H1 (cell line): Measurements from ENCODE around the gene TIMMDC1. TPM values are rescaled to one million over a fixed set of nuclear protein-coding genes. Genes with fewer than 3 reads are reported as not detected.

ENCODE experiments used
- CTCF ChIA-PET: fragments of 300-600 bp; sonication (Branson Sonifier 250); formaldehyde crosslinking; loops from one replicate; lab custom pipeline; 2021; ENCODE audit not compliant: partially characterized antibody; lab: Charles Lee
- POLR2A ChIA-PET: fragments of 300-600 bp; sonication (Branson Sonifier 250); formaldehyde crosslinking; loops from one replicate; lab custom pipeline; 2021; ENCODE audit warnings: inconsistent platforms; ENCODE audit not compliant: partially characterized antibody; lab: Charles Lee
- DNase-seq, 2 experiments: peaks; one replicate each; pipeline versions ENCODE4 v3.0.0 to v3.0.0-alpha.2; 2010 to 2022; ENCODE audit warnings: low spot score in 2 of 2, low read depth in 1 of 2, mixed read lengths in 1 of 2
- FAIRE-seq: peaks from 2 replicates; lab custom pipeline; 2011; peaks lifted over from hg19 to GRCh38; lab: Jason Lieb, UNC
- H2AFZ ChIP-seq: 2 replicates; pipeline ENCODE4 v1.8.1; 2012; ENCODE audit warnings: low read length, inconsistent platforms
- H2AK5ac ChIP-seq: 2 replicates; pipeline ENCODE4 v1.6.1; 2013; ENCODE audit warnings: low read depth, low read length
- H2BK120ac ChIP-seq: replicated peaks from 2 replicates; pipeline ENCODE3; 2013; ENCODE audit warnings: low read depth, low read length, inconsistent platforms
- H2BK12ac ChIP-seq: 2 replicates; pipeline ENCODE4 v1.6.1; 2013; ENCODE audit warnings: low read depth, low read length
- H2BK15ac ChIP-seq: 2 replicates; pipeline ENCODE4 v1.6.1; 2013; ENCODE audit warnings: low read length
- H2BK20ac ChIP-seq: 2 replicates; pipeline ENCODE4 v1.6.1; 2013; ENCODE audit warnings: low read length
- H2BK5ac ChIP-seq: 2 replicates; pipeline ENCODE4 v1.6.1; 2013; ENCODE audit warnings: low read depth, low read length
- H3K14ac ChIP-seq: 2 replicates; pipeline ENCODE4 v1.6.1; 2013; ENCODE audit warnings: inconsistent platforms; ENCODE audit not compliant: insufficient read length
- H3K18ac ChIP-seq: 2 replicates; pipeline ENCODE4 v1.6.1; 2013; ENCODE audit warnings: low read length; ENCODE audit errors: extremely low read depth
- H3K23ac ChIP-seq: 2 replicates; pipeline ENCODE4 v1.6.1; 2013; ENCODE audit warnings: inconsistent platforms; ENCODE audit not compliant: insufficient read length
- H3K23me2 ChIP-seq: 2 replicates; pipeline ENCODE4 v1.6.1; 2013; ENCODE audit warnings: low read depth, low read length
- H3K27ac ChIP-seq: 2 replicates; pipeline ENCODE4 v1.6.1; 2011; ENCODE audit warnings: low read depth, low read length, inconsistent platforms
- H3K27me3 ChIP-seq, 4 experiments: replicated peaks in 1 of 4; 1 replicate in 1 of 4; 2 replicates in 3 of 4; pipeline versions ENCODE4 v1.6.1 to v1.8.1; 2011 to 2013; ENCODE audit warnings: low read length in 3 of 4, mild to moderate bottlenecking in 3 of 4, inconsistent platforms in 2 of 4, mixed read lengths in 2 of 4, moderate library complexity in 1 of 4; ENCODE audit not compliant: control insufficient read depth in 3 of 4, insufficient read depth in 3 of 4; ENCODE audit errors: extremely low read depth in 1 of 4
- H3K36me3 ChIP-seq, 4 experiments: 2 replicates each; pipeline versions ENCODE4 v1.6.1 to v1.8.1; 2011 to 2013; ENCODE audit warnings: mild to moderate bottlenecking in 4 of 4, low read length in 3 of 4, moderate library complexity in 2 of 4, control low read depth in 1 of 4, inconsistent platforms in 1 of 4; ENCODE audit not compliant: insufficient read depth in 4 of 4, control insufficient read depth in 2 of 4
- H3K4ac ChIP-seq: replicated peaks from 2 replicates; pipeline ENCODE3; 2013; ENCODE audit warnings: low read length, low read depth, mixed read lengths, inconsistent platforms; ENCODE audit not compliant: insufficient read length
- H3K4me1 ChIP-seq, 4 experiments: replicated peaks in 1 of 4; 1 replicate in 1 of 4; 2 replicates in 3 of 4; pipeline versions ENCODE4 v1.6.1 to v1.8.1; 2011 to 2013; ENCODE audit warnings: low read length in 3 of 4, inconsistent platforms in 2 of 4, mixed read lengths in 1 of 4; ENCODE audit not compliant: insufficient read depth in 4 of 4, control insufficient read depth in 3 of 4
- H3K4me2 ChIP-seq, 2 experiments: 2 replicates each; pipeline versions ENCODE4 v1.6.1 to v1.8.1; 2011 to 2013; ENCODE audit warnings: low read depth in 2 of 2, low read length in 2 of 2, control low read depth in 1 of 2, inconsistent platforms in 1 of 2, mild to moderate bottlenecking in 1 of 2; ENCODE audit not compliant: insufficient read depth in 1 of 2
- H3K4me3 ChIP-seq, 4 experiments: fragments of 200-600, 300-600 bp in 1 of 4; sonication (generic), shearing (Covaris generic), sonication (Bioruptor Twin) in 1 of 4; 2 replicates each; pipeline versions ENCODE4 v1.5.1 to v1.8.1; 2011 to 2016; ENCODE audit warnings: low read length in 4 of 4, low read depth in 3 of 4, control low read depth in 2 of 4, inconsistent platforms in 2 of 4, mild to moderate bottlenecking in 2 of 4, mixed read lengths in 1 of 4, moderate library complexity in 1 of 4; ENCODE audit not compliant: insufficient read depth in 2 of 4; ENCODE audit errors: extremely low read depth in 1 of 4
- H3K56ac ChIP-seq: replicated peaks from 2 replicates; pipeline ENCODE3; 2013; ENCODE audit warnings: low read depth, mild to moderate bottlenecking, mixed read lengths, low read length, inconsistent platforms; ENCODE audit not compliant: insufficient read length
- H3K79me1 ChIP-seq: 2 replicates; pipeline ENCODE4 v1.6.1; 2013; ENCODE audit warnings: low read depth, low read length, control low read depth
- H3K79me2 ChIP-seq, 2 experiments: 2 replicates each; pipeline versions ENCODE4 v1.6.1 to v1.8.1; 2012 to 2013; ENCODE audit warnings: low read length in 2 of 2, mild to moderate bottlenecking in 2 of 2, inconsistent platforms in 1 of 2; ENCODE audit not compliant: insufficient read depth in 2 of 2, control insufficient read depth in 1 of 2
- H3K9ac ChIP-seq, 4 experiments: replicated peaks in 1 of 4; 1 replicate in 1 of 4; 2 replicates in 3 of 4; pipeline versions ENCODE4 v1.6.1 to v1.8.1; 2011 to 2013; ENCODE audit warnings: low read depth in 3 of 4, low read length in 3 of 4, control low read depth in 2 of 4, mild to moderate bottlenecking in 2 of 4, moderate library complexity in 2 of 4, inconsistent platforms in 1 of 4; ENCODE audit errors: extremely low read depth in 1 of 4
- H3K9me3 ChIP-seq, 2 experiments: 2 replicates each; pipeline versions ENCODE4 v1.6.1 to v1.8.1; 2012 to 2013; ENCODE audit warnings: mild to moderate bottlenecking in 2 of 2, moderate library complexity in 2 of 2, control low read depth in 1 of 2, inconsistent platforms in 1 of 2, low read depth in 1 of 2, low read length in 1 of 2, mixed read lengths in 1 of 2; ENCODE audit not compliant: insufficient read depth in 2 of 2
- H4K20me1 ChIP-seq, 2 experiments: replicated peaks in 1 of 2; 2 replicates each; pipeline versions ENCODE3 to v1.8.1; 2011 to 2013; ENCODE audit warnings: inconsistent platforms in 2 of 2, low read length in 2 of 2, mild to moderate bottlenecking in 1 of 2; ENCODE audit not compliant: insufficient read depth in 2 of 2, control insufficient read depth in 1 of 2
- H4K5ac ChIP-seq: 2 replicates; pipeline ENCODE4 v1.6.1; 2013; ENCODE audit warnings: low read length, low read depth, mixed read lengths, inconsistent platforms; ENCODE audit not compliant: insufficient read length
- H4K8ac ChIP-seq: 2 replicates; pipeline ENCODE4 v1.8.0; 2013; ENCODE audit warnings: mild to moderate bottlenecking, moderate library complexity, low read length, inconsistent platforms; ENCODE audit not compliant: insufficient read depth; ENCODE audit errors: extremely low read depth
- H4K91ac ChIP-seq: replicated peaks from 2 replicates; pipeline ENCODE3; 2013; ENCODE audit warnings: low read length, mixed read lengths, inconsistent platforms; ENCODE audit not compliant: insufficient read length
- CBX8 ChIP-seq: fragments of 300-800, 300-1000 bp; sonication (generic); IDR thresholded peaks from 2 replicates; pipeline ENCODE4 v1.7.1; 2016; ENCODE audit warnings: low read depth, low read length, borderline replicate concordance
- CEBPB ChIP-seq: IDR thresholded peaks from 2 replicates; pipeline ENCODE4 v1.6.1; 2012; ENCODE audit warnings: low read depth, low read length
- POLR2A ChIP-seq, 2 experiments: IDR thresholded peaks; 1 replicate in 1 of 2; 2 replicates in 1 of 2; pipeline ENCODE4 v1.6.1; 2011; ENCODE audit warnings: low read depth in 2 of 2, low read length in 2 of 2, mild to moderate bottlenecking in 2 of 2; ENCODE audit errors: control extremely low read depth in 1 of 2
- TAF7 ChIP-seq: optimal IDR thresholded peaks from 2 replicates; pipeline ENCODE3; 2011; ENCODE audit warnings: low read depth, mild to moderate bottlenecking, inconsistent platforms, low read length, moderate library complexity, borderline replicate concordance
- WGBS, 2 experiments: shearing (Covaris generic) in 1 of 2; methylation state at CpG; one replicate each; pipeline versions ENCODE4 v1.1.6 to v1.1.7; 2013 to 2015; ENCODE audit warnings: low lambda C conversion rate in 2 of 2, mixed read lengths in 2 of 2, inconsistent platforms in 1 of 2, low coverage in 1 of 2, missing lambda C conversion rate in 1 of 2; ENCODE audit not compliant: insufficient replicate concordance in 2 of 2, insufficient coverage in 1 of 2, insufficient read length in 1 of 2; ENCODE audit errors: extremely low coverage in 1 of 2, missing lambda C conversion rate in 1 of 2; 5-methylcytosine and 5-hydroxymethylcytosine counted together
- polyA plus RNA-seq, 7 experiments: library from polyadenylated mRNA; depleted of rRNA in 3 of 7; stranded (reverse) in 5 of 7; unstranded in 2 of 7; fragments of >200 nt in 5 of 7; fragments of 200-250 nt in 2 of 7; gene quantifications; 1 replicate in 5 of 7; 2 replicates in 1 of 7; 4 replicates in 1 of 7; pipeline versions ENCODE4 v1.2.1 to v1.2.3, GENCODE V29; 2011 to 2013; ENCODE audit warnings: missing spikeins in 2 of 7, mixed read lengths in 2 of 7
- total RNA-seq: library from RNA; stranded (reverse); fragmentation: NEBNext Ultra II Directional; extraction: Animal tissue kit (Norgen Biotek cat#: 25700); gene quantifications from 2 replicates; pipeline ENCODE4 v1.2.1, GENCODE V29; 2021

TIMMDC1 gene
- total and polyA plus RNA-seq, 2 of the 8 experiments (the other 6 are each of a cell fraction or from before 2014, with no cell fraction given), result 80.7 to 128 TPM

DNA sequence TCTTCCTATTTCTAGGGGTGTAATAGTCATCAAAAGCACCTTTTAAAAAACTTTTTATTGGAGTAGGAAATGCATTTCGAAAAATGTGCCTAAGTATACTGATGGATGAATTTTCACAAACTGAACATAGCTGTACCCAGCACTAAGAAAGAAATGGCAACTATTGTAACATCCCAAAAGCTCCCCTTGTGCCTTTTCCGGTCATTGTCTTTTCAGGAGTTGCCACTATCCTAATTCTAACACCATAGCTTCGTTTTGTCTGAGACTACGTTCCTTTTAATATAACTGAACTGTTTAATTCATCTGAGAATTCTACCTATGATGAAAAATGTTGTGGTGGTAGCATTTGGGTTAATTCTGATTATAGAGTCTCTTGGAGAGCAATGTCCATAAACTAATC, 1.9 kb downstream of the TIMMDC1 start:
- no peak for FAIRE-seq
- Histone ChIP-seq H3K79me2 (peaks cover 3 to 32% of the 10 kb centered on the region in 2 experiments; a peak in 2 of 4 replicates), H3K4me1 (no peaks in the 10 kb centered on the region; a peak in 1 of 7 replicates), H3K4ac (no peak overlapping the region), H2AFZ (no peak overlapping the region), H3K9ac (no peak overlapping the region), H4K20me1 (no peaks in the 10 kb centered on the region), H3K56ac (no peak overlapping the region), H3K18ac (no peak overlapping the region), H3K4me2 (peak overlapping the region; percentile 71 to 78), H4K8ac (no peak overlapping the region), H3K23me2 (peaks cover 5% of the 10 kb centered on the region; the same call in 1 of the 2 replicates), H3K27me3 (no peaks in the 10 kb centered on the region), H4K5ac (no peak overlapping the region)
- no peak for DNase-seq
- CTCF ChIA-PET, result interaction anchor here (0.6 to 2.2 kb wide), 4 partner anchors 10 to 181 kb away, joined by 3 to 8 read pairs (median 4); partner anchors contain the start of gene CD80
- no peak for TF ChIP-seq CBX8
- no peak for TF ChIP-seq TAF7
- no peak for TF ChIP-seq POLR2A (IDR thresholded peaks at IDR 0.05; ENCODE audit: control extremely low read depth in 1 of 2, low read depth in 2 of 2, low read length in 2 of 2)
- TF ChIP-seq CEBPB, result no peak
- TF ChIP-seq, all 59 proteins: peak for 0
- no peak overlapping the region for H3K14ac ChIP-seq
- no peak overlapping the region for H3K23ac ChIP-seq
- peaks cover 2 to 38% (median 10%) of the 10 kb centered on the region in 4 experiments; a peak in 5 of 8 replicates for H3K36me3 ChIP-seq
- no peak overlapping the region for H2AK5ac ChIP-seq
- H2BK15ac ChIP-seq, result no peak overlapping the region
- H2BK20ac ChIP-seq, result no peak overlapping the region
- no peak overlapping the region for H2BK12ac ChIP-seq
- POLR2A ChIA-PET, result interaction anchor here (0.6 to 4.0 kb wide), 4 partner anchors 11 to 52 kb away, joined by 3 to 27 read pairs (median 10); partner anchors contain the start of gene POGLUT1
- H2BK5ac ChIP-seq, result no peak overlapping the region
- H3K4me3 ChIP-seq, result peak overlapping the region in 1 of 4 experiments; percentile 93; a peak in 2 of 8 replicates
- WGBS, 2 experiments, result 81% methylated on average over 4 of the region's 4 CpGs; no CpG with 5 or more reads in 1 of the 2 experiments
- no peaks in the 10 kb centered on the region; the same call in 1 of the 2 replicates for H3K79me1 ChIP-seq
- no peak overlapping the region for H2BK120ac ChIP-seq
- H3K9me3 ChIP-seq, result no peaks in the 10 kb centered on the region
- no peak overlapping the region for H4K91ac ChIP-seq
- H3K27ac ChIP-seq, result no peak overlapping the region
